HL-60 (cell line): Measurements from ENCODE around the gene SCN10A.

ENCODE experiments used
- DNase-seq, 2 experiments: peaks; one replicate each; pipeline ENCODE4 v3.0.0-alpha.2; 2010 to 2020; ENCODE audit warnings: low read depth in 1 of 2, low spot score in 1 of 2
- H3K27ac ChIP-seq: fragments of 250-450 bp; sonication (Bioruptor Pico); replicated peaks from 2 replicates; pipeline ENCODE4 v1.5.1; 2020; ENCODE audit warnings: mild to moderate bottlenecking, moderate library complexity
- H3K27me3 ChIP-seq: fragments of 250-450 bp; sonication (Bioruptor Pico); 2 replicates; pipeline ENCODE4 v1.5.1; 2021; ENCODE audit warnings: mild to moderate bottlenecking, moderate library complexity; ENCODE audit not compliant: insufficient read depth, poor library complexity, severe bottlenecking
- H3K4me3 ChIP-seq: replicated peaks from 2 replicates; pipeline ENCODE4 v1.5.1; 2011; ENCODE audit warnings: mild to moderate bottlenecking, control low read depth, low read length; ENCODE audit not compliant: insufficient read depth
- GABPA ChIP-seq: IDR thresholded peaks from 2 replicates; pipeline ENCODE4 v1.6.1; 2012; ENCODE audit warnings: low read depth
- POLR2AphosphoS5 ChIP-seq: IDR thresholded peaks from 2 replicates; pipeline ENCODE4 v1.6.1; 2012; ENCODE audit warnings: low read depth
- SPI1 ChIP-seq: IDR thresholded peaks from 2 replicates; pipeline ENCODE4 v1.6.1; 2012; ENCODE audit warnings: low read depth, mild to moderate bottlenecking, borderline replicate concordance
- TF ChIP-seq, protein P1 (sequence below): IDR thresholded peaks from one replicate; pipeline ENCODE4 v1.5.1; 2011; ENCODE audit warnings: low read length, control low read depth, inconsistent platforms; ENCODE audit not compliant: insufficient read depth
- TF ChIP-seq, protein P2 (sequence below): IDR thresholded peaks from 2 replicates; pipeline ENCODE4 v1.6.1; 2012; ENCODE audit warnings: low read depth; ENCODE audit not compliant: insufficient replicate concordance

SCN10A gene

DNA sequence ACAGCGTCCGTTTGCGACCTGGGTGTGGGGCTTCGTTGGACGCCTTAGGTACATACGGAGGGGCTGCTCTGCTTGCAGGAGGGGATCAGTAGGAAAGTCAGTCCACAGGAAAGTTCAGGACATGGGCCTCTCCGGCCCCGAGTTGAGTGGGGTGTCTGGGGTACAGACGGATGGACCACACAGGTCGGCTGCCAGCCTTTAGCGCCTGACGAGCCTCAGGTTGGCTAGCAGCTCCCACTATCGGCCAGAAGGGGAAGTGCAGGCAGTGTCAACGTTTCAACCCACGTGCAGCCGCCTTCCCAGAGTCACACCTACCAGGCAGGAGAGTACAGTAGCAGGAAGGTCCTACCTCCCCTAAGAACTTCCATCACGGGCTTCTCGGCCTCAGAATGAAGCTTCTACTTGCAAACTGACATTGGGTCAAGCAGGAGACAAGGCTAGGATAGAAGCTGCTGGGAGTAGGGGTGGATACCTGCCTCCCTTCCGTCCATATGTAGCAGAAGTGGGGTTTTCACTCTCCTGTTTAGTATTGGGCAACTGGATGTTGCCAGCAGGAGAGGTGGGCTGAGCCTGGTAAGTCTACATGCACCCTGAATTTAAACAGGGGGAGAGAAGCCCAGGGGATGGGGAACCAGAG is 164.7 kb downstream of the SCN10A start:
- TF ChIP-seq, protein P1, sequence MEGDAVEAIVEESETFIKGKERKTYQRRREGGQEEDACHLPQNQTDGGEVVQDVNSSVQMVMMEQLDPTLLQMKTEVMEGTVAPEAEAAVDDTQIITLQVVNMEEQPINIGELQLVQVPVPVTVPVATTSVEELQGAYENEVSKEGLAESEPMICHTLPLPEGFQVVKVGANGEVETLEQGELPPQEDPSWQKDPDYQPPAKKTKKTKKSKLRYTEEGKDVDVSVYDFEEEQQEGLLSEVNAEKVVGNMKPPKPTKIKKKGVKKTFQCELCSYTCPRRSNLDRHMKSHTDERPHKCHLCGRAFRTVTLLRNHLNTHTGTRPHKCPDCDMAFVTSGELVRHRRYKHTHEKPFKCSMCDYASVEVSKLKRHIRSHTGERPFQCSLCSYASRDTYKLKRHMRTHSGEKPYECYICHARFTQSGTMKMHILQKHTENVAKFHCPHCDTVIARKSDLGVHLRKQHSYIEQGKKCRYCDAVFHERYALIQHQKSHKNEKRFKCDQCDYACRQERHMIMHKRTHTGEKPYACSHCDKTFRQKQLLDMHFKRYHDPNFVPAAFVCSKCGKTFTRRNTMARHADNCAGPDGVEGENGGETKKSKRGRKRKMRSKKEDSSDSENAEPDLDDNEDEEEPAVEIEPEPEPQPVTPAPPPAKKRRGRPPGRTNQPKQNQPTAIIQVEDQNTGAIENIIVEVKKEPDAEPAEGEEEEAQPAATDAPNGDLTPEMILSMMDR: peak; percentile 98
- TF ChIP-seq GABPA: no peak
- peak; percentile 84 for TF ChIP-seq SPI1
- TF ChIP-seq POLR2AphosphoS5: no peak
- TF ChIP-seq, protein P2, sequence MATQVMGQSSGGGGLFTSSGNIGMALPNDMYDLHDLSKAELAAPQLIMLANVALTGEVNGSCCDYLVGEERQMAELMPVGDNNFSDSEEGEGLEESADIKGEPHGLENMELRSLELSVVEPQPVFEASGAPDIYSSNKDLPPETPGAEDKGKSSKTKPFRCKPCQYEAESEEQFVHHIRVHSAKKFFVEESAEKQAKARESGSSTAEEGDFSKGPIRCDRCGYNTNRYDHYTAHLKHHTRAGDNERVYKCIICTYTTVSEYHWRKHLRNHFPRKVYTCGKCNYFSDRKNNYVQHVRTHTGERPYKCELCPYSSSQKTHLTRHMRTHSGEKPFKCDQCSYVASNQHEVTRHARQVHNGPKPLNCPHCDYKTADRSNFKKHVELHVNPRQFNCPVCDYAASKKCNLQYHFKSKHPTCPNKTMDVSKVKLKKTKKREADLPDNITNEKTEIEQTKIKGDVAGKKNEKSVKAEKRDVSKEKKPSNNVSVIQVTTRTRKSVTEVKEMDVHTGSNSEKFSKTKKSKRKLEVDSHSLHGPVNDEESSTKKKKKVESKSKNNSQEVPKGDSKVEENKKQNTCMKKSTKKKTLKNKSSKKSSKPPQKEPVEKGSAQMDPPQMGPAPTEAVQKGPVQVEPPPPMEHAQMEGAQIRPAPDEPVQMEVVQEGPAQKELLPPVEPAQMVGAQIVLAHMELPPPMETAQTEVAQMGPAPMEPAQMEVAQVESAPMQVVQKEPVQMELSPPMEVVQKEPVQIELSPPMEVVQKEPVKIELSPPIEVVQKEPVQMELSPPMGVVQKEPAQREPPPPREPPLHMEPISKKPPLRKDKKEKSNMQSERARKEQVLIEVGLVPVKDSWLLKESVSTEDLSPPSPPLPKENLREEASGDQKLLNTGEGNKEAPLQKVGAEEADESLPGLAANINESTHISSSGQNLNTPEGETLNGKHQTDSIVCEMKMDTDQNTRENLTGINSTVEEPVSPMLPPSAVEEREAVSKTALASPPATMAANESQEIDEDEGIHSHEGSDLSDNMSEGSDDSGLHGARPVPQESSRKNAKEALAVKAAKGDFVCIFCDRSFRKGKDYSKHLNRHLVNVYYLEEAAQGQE: no peak
- peak; percentile 42 to 63 for DNase-seq
- H3K27me3 ChIP-seq: peaks cover 23% of the 10 kb centered on the region
- no peak overlapping the region for H3K27ac ChIP-seq
- no peak overlapping the region for H3K4me3 ChIP-seq

DNA sequence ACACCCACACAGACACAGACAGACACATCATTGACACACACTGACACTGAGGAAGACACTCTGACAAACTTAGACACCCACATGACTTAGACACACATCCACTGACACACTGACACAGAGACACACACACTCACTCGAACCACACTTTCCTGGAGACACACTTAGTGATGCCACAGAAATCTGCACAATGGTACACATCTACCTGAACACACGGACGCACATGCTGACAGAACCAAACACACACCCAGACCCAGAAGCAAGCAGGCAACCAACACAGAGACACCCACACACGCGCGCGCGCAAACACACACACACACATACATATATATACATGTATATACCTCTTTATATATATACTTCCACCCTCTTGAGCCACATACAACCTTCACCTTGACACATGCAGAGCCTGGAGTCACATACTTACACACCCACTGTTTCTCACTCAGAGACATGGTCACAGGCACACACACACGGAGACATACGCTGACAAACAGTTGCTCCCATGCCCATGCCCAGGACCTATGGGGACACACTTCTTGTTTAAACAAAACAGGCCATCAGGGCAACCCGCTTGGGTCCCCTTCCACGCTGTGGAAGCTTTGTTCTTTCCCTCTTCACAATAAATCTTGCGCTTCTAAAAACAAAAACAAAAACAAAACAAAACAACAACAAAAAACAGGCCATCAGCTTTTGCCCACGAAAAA is 165.6 kb downstream of the SCN10A start:
- no peak overlapping the region for H3K4me3 ChIP-seq

DNA sequence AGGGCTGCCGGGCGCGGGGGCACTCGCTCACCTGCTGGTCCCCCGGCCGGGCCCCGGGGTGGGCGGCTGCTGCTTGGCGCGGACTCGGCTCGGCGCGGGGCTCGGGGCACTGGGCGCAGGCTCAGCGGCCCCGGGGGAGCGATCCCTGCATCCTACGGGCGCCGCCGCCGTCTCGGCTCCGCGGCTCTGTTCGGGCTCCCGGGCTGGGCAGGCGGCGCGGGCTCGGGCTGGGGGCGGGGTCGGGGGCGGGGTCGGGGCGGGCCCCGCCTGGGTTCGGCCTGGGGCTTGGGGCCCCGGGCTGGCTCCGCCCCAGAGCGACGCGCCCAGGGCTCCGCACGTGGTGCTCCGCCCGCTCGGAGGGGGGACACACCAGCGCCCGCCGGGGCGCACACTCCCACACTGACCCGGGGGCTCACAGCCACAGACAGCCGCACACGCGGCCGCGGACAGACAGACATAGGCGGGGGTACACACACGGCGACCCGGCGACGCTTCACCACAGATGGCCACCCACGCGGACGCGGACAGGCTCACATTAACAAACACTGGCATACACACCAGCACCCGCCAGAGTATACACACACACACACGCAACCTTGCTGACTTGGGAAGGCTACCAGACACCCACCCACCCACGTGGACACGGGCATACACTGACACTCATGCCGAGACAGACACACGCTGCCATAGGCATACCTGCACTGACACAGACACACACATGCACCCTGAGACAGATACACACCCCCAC is 166.3 kb downstream of the SCN10A start, which contains the start of gene SCN5A:
Gene SCN5A (minus strand): TSS at position 188 of the 748 bp plus-strand sequence. CDS start 16,380 bp downstream, outside the sequence.
- peak within 1 kb of the TSS; percentile 31 for H3K4me3 ChIP-seq
- TF ChIP-seq POLR2AphosphoS5 (no peak), SPI1 (no peak), GABPA (no peak)
- TF ChIP-seq, protein P2: no peak
- TF ChIP-seq, protein P1: no peak
- peak in 1 of 2 experiments; percentile 20 for DNase-seq
- no peak within 1 kb of the TSS for H3K27ac ChIP-seq
- H3K27me3 ChIP-seq: peaks cover 23% of the 10 kb centered on the region

More for the DNA sequence above, 165.6 kb downstream of the SCN10A start:
- no peak for DNase-seq
- Histone ChIP-seq H3K27me3 (peaks cover 23% of the 10 kb centered on the region), H3K27ac (no peak overlapping the region)
- TF ChIP-seq, protein P2: no peak
- TF ChIP-seq, protein P1: no peak
- TF ChIP-seq GABPA (no peak), POLR2AphosphoS5 (no peak), SPI1 (no peak)
